IMR-90 (cell line): Measurements from ENCODE around the gene INSR. TPM values are rescaled to one million over a fixed set of nuclear protein-coding genes. Genes with fewer than 3 reads are reported as not detected.
A peak's percentile ranks its signal among the peaks of the same experiment; 100 is the strongest.

ENCODE experiments used
- ATAC-seq: fragments of 200-7000 bp; cut with Tn5 transposase; 2 replicates; pipeline ENCODE4 v1.9.1; 2020; ENCODE audit warnings: low read depth, mild to moderate bottlenecking, moderate library complexity
- BruUV-seq: library from RNA; stranded (reverse); fragments of 400-500 nt; replicated peaks from 2 replicates; lab custom pipeline; 2021; lab: Mats Ljungman, UMichigan
- CTCF ChIA-PET: fragments of 300-600 bp; formaldehyde crosslinking; extraction: SDS; loops from one replicate; lab custom pipeline; 2021; ENCODE audit warnings: antibody characterized with exemption; lab: Yijun Ruan, JAX
- POLR2A ChIA-PET: fragments of 300-600 bp; sonication (Branson Sonifier 250); formaldehyde crosslinking; loops from one replicate; lab custom pipeline; 2022; ENCODE audit warnings: antibody characterized with exemption; ENCODE audit not compliant: unreplicated experiment; lab: Charles Lee
- DNase-seq: peaks from one replicate; pipeline ENCODE4 v3.0.0; 2013
- H2AFZ ChIP-seq: replicated peaks from 2 replicates; pipeline ENCODE3; 2013; ENCODE audit warnings: low read length, mild to moderate bottlenecking; ENCODE audit not compliant: poor library complexity
- H2AK5ac ChIP-seq: 2 replicates; pipeline ENCODE4 v1.6.1; 2013; ENCODE audit warnings: low read depth, low read length, inconsistent platforms
- H2AK9ac ChIP-seq: replicated peaks from 2 replicates; pipeline ENCODE3; 2013; ENCODE audit warnings: mild to moderate bottlenecking, low read depth, low read length, moderate library complexity; ENCODE audit not compliant: poor library complexity
- H2BK120ac ChIP-seq: 2 replicates; pipeline ENCODE4 v1.6.1; 2013; ENCODE audit warnings: low read depth, low read length, inconsistent platforms
- H2BK15ac ChIP-seq: 3 replicates; pipeline ENCODE4 v1.6.1; 2013; ENCODE audit warnings: low read depth, low read length, inconsistent platforms
- H2BK20ac ChIP-seq: 2 replicates; pipeline ENCODE4 v1.6.1; 2013; ENCODE audit warnings: low read depth, mild to moderate bottlenecking, inconsistent platforms, low read length, moderate library complexity
- H2BK5ac ChIP-seq: 2 replicates; pipeline ENCODE4 v1.6.1; 2013; ENCODE audit warnings: mild to moderate bottlenecking, low read depth, low read length, inconsistent platforms; ENCODE audit not compliant: poor library complexity, severe bottlenecking
- H3K14ac ChIP-seq: replicated peaks from 2 replicates; pipeline ENCODE4 v1.6.1; 2013; ENCODE audit warnings: low read depth, low read length, inconsistent platforms
- H3K18ac ChIP-seq: 2 replicates; pipeline ENCODE4 v1.6.1; 2013; ENCODE audit warnings: low read depth, low read length, control low read depth
- H3K23ac ChIP-seq: 2 replicates; pipeline ENCODE4 v1.6.1; 2013; ENCODE audit warnings: low read depth, low read length, inconsistent platforms
- H3K27ac ChIP-seq: 2 replicates; pipeline ENCODE4 v1.5.1; 2013; ENCODE audit warnings: mild to moderate bottlenecking, control low read depth, low read length; ENCODE audit not compliant: insufficient read depth
- H3K27me3 ChIP-seq: 2 replicates; pipeline ENCODE4 v1.6.1; 2013; ENCODE audit warnings: low read length; ENCODE audit not compliant: control insufficient read depth, insufficient read depth
- H3K36me3 ChIP-seq: 2 replicates; pipeline ENCODE4 v1.6.1; 2013; ENCODE audit warnings: low read length, mixed read lengths; ENCODE audit not compliant: control insufficient read depth, insufficient read depth
- H3K4ac ChIP-seq: 2 replicates; pipeline ENCODE4 v1.6.1; 2013; ENCODE audit warnings: low read depth, low read length, inconsistent platforms
- H3K4me1 ChIP-seq: 2 replicates; pipeline ENCODE4 v1.6.1; 2013; ENCODE audit warnings: low read length, mixed read lengths; ENCODE audit not compliant: control insufficient read depth, insufficient read depth
- H3K4me2 ChIP-seq: 2 replicates; pipeline ENCODE4 v1.6.1; 2013; ENCODE audit warnings: low read depth, mild to moderate bottlenecking, control low read depth, low read length, moderate library complexity
- H3K4me3 ChIP-seq: 2 replicates; pipeline ENCODE4 v1.5.1; 2013; ENCODE audit warnings: low read depth, mild to moderate bottlenecking, control low read depth, low read length, moderate library complexity; ENCODE audit not compliant: insufficient read depth
- H3K56ac ChIP-seq: 2 replicates; pipeline ENCODE4 v1.6.1; 2013; ENCODE audit warnings: low read length, inconsistent platforms; ENCODE audit not compliant: insufficient read depth; ENCODE audit errors: extremely low read depth
- H3K79me1 ChIP-seq, 2 experiments: 2 replicates each; pipeline ENCODE4 v1.6.1; 2013; ENCODE audit warnings: low read length in 2 of 2, inconsistent platforms in 1 of 2, low read depth in 1 of 2
- H3K9ac ChIP-seq: 2 replicates; pipeline ENCODE4 v1.6.1; 2013; ENCODE audit warnings: low read depth, low read length, control low read depth
- H3K9me1 ChIP-seq: 2 replicates; pipeline ENCODE4 v1.6.1; 2013; ENCODE audit warnings: low read length, inconsistent platforms; ENCODE audit not compliant: insufficient read depth
- H3K9me3 ChIP-seq: 2 replicates; pipeline ENCODE4 v1.6.1; 2013; ENCODE audit warnings: low read length; ENCODE audit not compliant: control insufficient read depth, insufficient read depth
- H4K20me1 ChIP-seq: 2 replicates; pipeline ENCODE4 v1.6.1; 2013; ENCODE audit warnings: low read length, inconsistent platforms; ENCODE audit not compliant: insufficient read depth
- H4K5ac ChIP-seq: 2 replicates; pipeline ENCODE4 v1.6.1; 2013; ENCODE audit warnings: mild to moderate bottlenecking, low read depth, low read length, control low read depth
- H4K8ac ChIP-seq, 2 experiments: 2 replicates each; pipeline ENCODE4 v1.6.1; 2013; ENCODE audit warnings: low read depth in 2 of 2, low read length in 2 of 2, control low read depth in 1 of 2, inconsistent platforms in 1 of 2
- H4K91ac ChIP-seq: 2 replicates; pipeline ENCODE4 v1.6.1; 2013; ENCODE audit warnings: low read depth, low read length, inconsistent platforms; ENCODE audit not compliant: insufficient read depth
- BHLHE40 ChIP-seq: fragments of 150-350 bp; IDR thresholded peaks from 2 replicates; pipeline ENCODE4 v1.6.1; 2016; ENCODE audit warnings: mild to moderate bottlenecking, low read depth, low read length
- CEBPB ChIP-seq: IDR thresholded peaks from 2 replicates; pipeline ENCODE4 v1.6.1; 2012; ENCODE audit warnings: low read depth, low read length, improper control_type of control experiment
- CHD1 ChIP-seq: IDR thresholded peaks from 2 replicates; pipeline ENCODE4 v1.6.1; 2012; ENCODE audit warnings: low read depth, low read length, improper control_type of control experiment
- MAZ ChIP-seq: IDR thresholded peaks from 2 replicates; pipeline ENCODE4 v1.6.1; 2012; ENCODE audit warnings: low read depth, mild to moderate bottlenecking, low read length, improper control_type of control experiment, moderate library complexity, borderline replicate concordance
- RAD21 ChIP-seq: IDR thresholded peaks from 2 replicates; pipeline ENCODE4 v1.6.1; 2012; ENCODE audit warnings: low read length, improper control_type of control experiment
- RCOR1 ChIP-seq: IDR thresholded peaks from 2 replicates; pipeline ENCODE4 v1.6.1; 2012; ENCODE audit warnings: mild to moderate bottlenecking, low read length, improper control_type of control experiment; ENCODE audit not compliant: insufficient replicate concordance
- WGBS, 2 experiments: methylation state at CpG; one replicate each; pipeline versions ENCODE4 v1.1.5 to v1.1.7; 2013; ENCODE audit warnings: missing lambda C conversion rate in 2 of 2; ENCODE audit not compliant: insufficient read length in 1 of 2; ENCODE audit errors: extremely low coverage in 2 of 2; 5-methylcytosine and 5-hydroxymethylcytosine counted together
- dilution Hi-C: fragments of 300-500 bp; cut with HindIII; formaldehyde crosslinking; loops from one replicate; pipeline ENCODE4 v1.14.3; 2018; ENCODE audit warnings: low sequenced_read_pairs; ENCODE audit not compliant: unreplicated experiment
- in situ Hi-C: fragments of 300-500 bp; cut with MboI; formaldehyde crosslinking; loops from 3 replicates; pipeline ENCODE4 v1.14.3; 2019; ENCODE audit warnings: low sequenced_read_pairs, inconsistent platforms, mixed read lengths
- intact Hi-C: fragments of 100-400 bp; cut with micrococcal nuclease; formaldehyde crosslinking; loops from 2 replicates; pipeline ENCODE4 v1.10.0; 2022
- polyA plus RNA-seq, 3 experiments: library from polyadenylated mRNA; depleted of rRNA; stranded (reverse); fragments of >200 nt; gene quantifications; 2 replicates each; pipeline ENCODE4 v1.2.3, GENCODE V29; 2012; ENCODE audit warnings: low replicate concordance in 1 of 3
- total RNA-seq: library from RNA; depleted of rRNA; stranded (reverse); fragments of >200 nt; gene quantifications from 2 replicates; pipeline ENCODE4 v1.2.3, GENCODE V29; 2012
- TF ChIP-seq, protein P1 (sequence below): fragments of 150-350 bp; IDR thresholded peaks from 2 replicates; pipeline ENCODE4 v1.6.1; 2016; ENCODE audit warnings: low read depth, mild to moderate bottlenecking, low read length, moderate library complexity, borderline replicate concordance

Gene INSR
- total and polyA plus RNA-seq, 2 of the 4 experiments (the other 2 are of a cell fraction), result 2.8 to 7.9 TPM

DNA sequence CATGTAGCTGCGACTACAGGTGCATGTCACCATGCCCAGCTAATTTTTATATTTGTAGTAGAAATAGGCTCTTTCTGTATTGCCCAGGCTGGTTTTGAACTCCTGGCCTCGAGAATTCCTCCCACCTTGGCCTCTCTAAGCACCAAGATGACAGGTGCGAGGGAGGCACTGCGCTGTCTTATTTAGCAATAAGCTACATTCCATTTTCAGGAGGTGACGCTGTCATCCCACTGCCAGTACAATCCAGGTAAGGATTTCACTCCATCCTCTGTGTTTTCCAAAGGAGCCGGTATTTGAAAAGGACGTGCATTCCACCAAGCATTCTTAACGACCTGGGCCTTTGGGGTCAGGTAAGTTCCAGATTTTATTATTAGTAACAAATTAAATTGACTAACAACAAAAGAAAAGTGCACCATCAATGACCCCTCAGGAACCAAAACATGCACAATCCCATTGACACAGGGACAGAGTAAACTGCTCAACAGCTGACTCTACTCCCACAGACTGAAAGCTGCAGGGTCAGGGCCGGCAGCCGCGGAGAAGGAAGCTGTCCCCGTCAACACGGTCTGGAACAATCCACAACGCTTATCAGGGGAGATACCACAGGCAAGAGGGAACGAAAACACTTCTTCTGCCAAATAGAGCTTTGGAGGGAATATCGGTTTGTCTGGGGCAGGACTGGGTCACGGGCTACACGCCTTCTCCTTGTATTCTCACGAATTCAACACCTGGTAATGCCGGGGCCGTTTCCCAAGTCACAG, 82.8 kb downstream of the INSR start:
- Histone ChIP-seq H2BK20ac (no peak overlapping the region), H4K20me1 (peaks cover 7% of the 10 kb centered on the region; the same call in 1 of the 2 replicates), H2BK5ac (no peak overlapping the region), H2AFZ (peak overlapping the region; percentile 40), H3K4me1 (peaks cover 3% of the 10 kb centered on the region; the same call in 1 of the 2 replicates), H4K5ac (no peak overlapping the region), H3K27ac (no peak overlapping the region), H3K4me3 (no peak overlapping the region), H2AK9ac (no peak overlapping the region), H4K91ac (no peak overlapping the region), H3K79me1 (no peaks in the 10 kb centered on the region), H3K27me3 (no peaks in the 10 kb centered on the region), H3K9me1 (no peaks in the 10 kb centered on the region), H3K23ac (no peak overlapping the region), H3K18ac (no peak overlapping the region), H3K4ac (no peak overlapping the region), H2BK15ac (no peak overlapping the region), H3K9me3 (no peaks in the 10 kb centered on the region), H3K9ac (no peak overlapping the region; the same call in 1 of the 2 replicates), H2AK5ac (no peak overlapping the region), H3K14ac (no peak overlapping the region), H3K4me2 (peak overlapping the region; percentile 57; the same call in 1 of the 2 replicates), H4K8ac (no peak overlapping the region), H2BK120ac (no peak overlapping the region), H3K56ac (no peak overlapping the region), H3K36me3 (no peaks in the 10 kb centered on the region)
- ATAC-seq, result peak; percentile 55
- ChIA-PET POLR2A (no interaction called here), CTCF (no interaction called here)
- 21% methylated on average over 7 of the region's 21 CpGs; no CpG with 5 or more reads in 1 of the 2 experiments for WGBS, 2 experiments
- no peak for TF ChIP-seq RCOR1
- no peak for TF ChIP-seq RAD21
- TF ChIP-seq CHD1, result no peak
- TF ChIP-seq CEBPB, result no peak
- TF ChIP-seq, protein P1, sequence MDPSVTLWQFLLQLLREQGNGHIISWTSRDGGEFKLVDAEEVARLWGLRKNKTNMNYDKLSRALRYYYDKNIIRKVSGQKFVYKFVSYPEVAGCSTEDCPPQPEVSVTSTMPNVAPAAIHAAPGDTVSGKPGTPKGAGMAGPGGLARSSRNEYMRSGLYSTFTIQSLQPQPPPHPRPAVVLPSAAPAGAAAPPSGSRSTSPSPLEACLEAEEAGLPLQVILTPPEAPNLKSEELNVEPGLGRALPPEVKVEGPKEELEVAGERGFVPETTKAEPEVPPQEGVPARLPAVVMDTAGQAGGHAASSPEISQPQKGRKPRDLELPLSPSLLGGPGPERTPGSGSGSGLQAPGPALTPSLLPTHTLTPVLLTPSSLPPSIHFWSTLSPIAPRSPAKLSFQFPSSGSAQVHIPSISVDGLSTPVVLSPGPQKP, result no peak
- TF ChIP-seq MAZ, result no peak
- TF ChIP-seq BHLHE40, result no peak
- dilution Hi-C loops, result no loop called here
- BruUV-seq, result no TSS peak
- in situ Hi-C loops, result no loop called here
- peak; percentile 50 for DNase-seq
- intact Hi-C loops, result no loop called here
